WERI-Rb-1 (cell line): ENCODE data around the gene CFAP47.

Source experiments
- DNase-seq: peaks from one replicate; pipeline ENCODE4 v3.0.0-alpha.2; 2020
- H3K27ac ChIP-seq: fragments of 250-450 bp; sonication (Bioruptor Pico); 2 replicates; pipeline ENCODE4 v1.5.1; 2020; ENCODE audit warnings: mild to moderate bottlenecking, moderate library complexity
- H3K27me3 ChIP-seq: fragments of 250-450 bp; sonication (Bioruptor Pico); 2 replicates; pipeline ENCODE4 v1.5.1; 2021; ENCODE audit warnings: mild to moderate bottlenecking, low read depth, moderate library complexity; ENCODE audit not compliant: insufficient read depth, severe bottlenecking
- H3K36me3 ChIP-seq: fragments of 250-450 bp; sonication (Bioruptor Pico); 2 replicates; pipeline ENCODE4 v1.5.1; 2020; ENCODE audit warnings: mild to moderate bottlenecking, moderate library complexity
- H3K4me3 ChIP-seq: 2 replicates; pipeline ENCODE4 v1.5.1; 2011; ENCODE audit warnings: low read depth, mild to moderate bottlenecking, control low read depth, low read length
- H3K9me3 ChIP-seq: fragments of 250-450 bp; sonication (Bioruptor Pico); 2 replicates; pipeline ENCODE4 v1.5.1; 2021; ENCODE audit warnings: mild to moderate bottlenecking, moderate library complexity; ENCODE audit not compliant: severe bottlenecking
- TF ChIP-seq, protein P1 (sequence below): IDR thresholded peaks from 2 replicates; pipeline ENCODE4 v1.5.1; 2011; ENCODE audit warnings: low read depth, mild to moderate bottlenecking, control low read depth, inconsistent platforms, low read length

CFAP47 gene

DNA sequence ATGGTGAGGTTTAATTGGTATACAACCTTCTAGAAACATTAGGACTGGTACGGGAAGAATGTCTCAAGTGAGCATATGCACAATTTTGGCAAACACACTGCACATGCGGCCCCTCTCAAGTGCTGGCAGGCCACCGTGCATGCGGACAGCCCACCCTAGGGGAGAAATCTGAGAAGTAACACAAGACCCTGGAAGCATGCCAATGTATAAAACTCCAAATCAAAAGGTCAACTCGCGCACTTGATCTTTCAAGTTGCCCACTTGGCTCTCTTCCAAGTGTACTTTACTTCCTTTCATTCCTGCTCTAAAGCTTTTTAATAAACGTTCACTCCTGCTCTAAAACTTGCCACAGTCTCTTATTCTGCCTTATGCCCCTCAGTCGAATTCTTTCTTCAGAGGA lies 488.3 kb downstream of the CFAP47 start:
- Histone ChIP-seq H3K36me3 (no peaks in the 10 kb centered on the region), H3K4me3 (no peak overlapping the region), H3K27me3 (no peaks in the 10 kb centered on the region), H3K27ac (no peak overlapping the region), H3K9me3 (no peaks in the 10 kb centered on the region)
- no peak for DNase-seq
- TF ChIP-seq, protein P1, sequence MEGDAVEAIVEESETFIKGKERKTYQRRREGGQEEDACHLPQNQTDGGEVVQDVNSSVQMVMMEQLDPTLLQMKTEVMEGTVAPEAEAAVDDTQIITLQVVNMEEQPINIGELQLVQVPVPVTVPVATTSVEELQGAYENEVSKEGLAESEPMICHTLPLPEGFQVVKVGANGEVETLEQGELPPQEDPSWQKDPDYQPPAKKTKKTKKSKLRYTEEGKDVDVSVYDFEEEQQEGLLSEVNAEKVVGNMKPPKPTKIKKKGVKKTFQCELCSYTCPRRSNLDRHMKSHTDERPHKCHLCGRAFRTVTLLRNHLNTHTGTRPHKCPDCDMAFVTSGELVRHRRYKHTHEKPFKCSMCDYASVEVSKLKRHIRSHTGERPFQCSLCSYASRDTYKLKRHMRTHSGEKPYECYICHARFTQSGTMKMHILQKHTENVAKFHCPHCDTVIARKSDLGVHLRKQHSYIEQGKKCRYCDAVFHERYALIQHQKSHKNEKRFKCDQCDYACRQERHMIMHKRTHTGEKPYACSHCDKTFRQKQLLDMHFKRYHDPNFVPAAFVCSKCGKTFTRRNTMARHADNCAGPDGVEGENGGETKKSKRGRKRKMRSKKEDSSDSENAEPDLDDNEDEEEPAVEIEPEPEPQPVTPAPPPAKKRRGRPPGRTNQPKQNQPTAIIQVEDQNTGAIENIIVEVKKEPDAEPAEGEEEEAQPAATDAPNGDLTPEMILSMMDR = no peak

DNA sequence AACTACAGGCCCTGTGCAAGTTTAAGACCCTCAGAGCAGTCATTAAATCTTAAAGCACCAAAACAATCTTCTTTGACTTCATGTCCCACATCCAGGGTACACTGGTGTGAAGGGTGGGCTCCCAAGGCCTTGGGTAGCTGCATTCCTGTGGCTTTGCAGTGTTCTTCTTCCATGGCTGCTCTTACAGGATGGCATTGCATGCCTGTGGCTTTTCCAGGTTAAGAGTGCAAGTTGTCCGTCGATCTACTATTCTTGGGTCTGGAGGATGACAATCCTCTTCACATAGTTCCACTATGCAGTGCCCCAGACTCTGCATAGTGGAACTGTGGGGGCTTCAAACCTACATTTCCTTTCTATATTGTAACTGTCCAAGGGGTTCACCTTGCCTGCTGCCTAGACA lies 494.5 kb downstream of the CFAP47 start:
- H3K27me3 ChIP-seq = no peaks in the 10 kb centered on the region
- H3K36me3 ChIP-seq = no peaks in the 10 kb centered on the region
- TF ChIP-seq, protein P1 = no peak
- H3K4me3 ChIP-seq = no peak overlapping the region
- DNase-seq = no peak
- H3K9me3 ChIP-seq = no peaks in the 10 kb centered on the region
- no peak overlapping the region for H3K27ac ChIP-seq

DNA sequence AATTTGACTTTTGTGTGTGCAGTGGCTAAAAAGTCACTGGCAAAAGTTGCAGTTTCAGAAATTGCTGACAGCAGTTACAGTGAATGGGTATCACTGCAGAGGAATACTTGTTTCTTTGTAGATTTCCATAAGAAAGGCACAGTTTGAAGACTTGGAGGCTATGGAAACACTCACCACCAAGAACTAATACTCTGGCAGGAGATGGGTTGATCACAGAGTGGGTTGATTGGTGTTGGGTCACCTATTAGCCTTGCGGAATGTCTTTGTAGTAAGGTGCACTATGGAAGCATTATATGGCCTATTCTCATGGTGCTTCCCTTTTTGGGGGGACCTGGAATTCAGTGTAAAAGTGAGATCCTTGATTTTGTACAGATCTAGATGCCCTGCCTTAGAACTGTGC lies 502.8 kb downstream of the CFAP47 start:
- no peak overlapping the region for H3K4me3 ChIP-seq
- H3K27ac ChIP-seq = no peak overlapping the region
- TF ChIP-seq, protein P1 = no peak
- no peak for DNase-seq
- H3K27me3 ChIP-seq = no peaks in the 10 kb centered on the region
- no peaks in the 10 kb centered on the region for H3K36me3 ChIP-seq
- no peaks in the 10 kb centered on the region for H3K9me3 ChIP-seq

DNA sequence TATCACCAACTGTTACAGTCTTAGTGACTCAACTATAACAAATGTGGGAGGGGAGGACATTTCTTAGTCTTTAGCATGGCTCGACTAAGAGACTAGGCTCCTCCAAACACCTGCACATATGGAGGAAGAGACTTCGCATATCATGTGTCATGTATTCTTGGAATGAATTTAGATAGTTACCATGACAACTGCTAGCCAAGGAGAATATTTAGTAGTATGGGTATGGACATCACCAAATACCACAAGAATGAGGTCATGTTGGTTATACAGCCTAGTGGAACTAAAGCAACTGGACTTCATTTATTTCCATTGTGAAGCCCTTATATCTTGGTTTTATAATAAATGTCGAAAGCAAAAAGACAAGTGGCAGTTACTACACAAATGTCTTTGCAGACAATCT lies 512.3 kb downstream of the CFAP47 start:
- H3K36me3 ChIP-seq = no peaks in the 10 kb centered on the region
- no peaks in the 10 kb centered on the region for H3K27me3 ChIP-seq
- H3K9me3 ChIP-seq = no peaks in the 10 kb centered on the region
- TF ChIP-seq, protein P1 = no peak
- no peak overlapping the region for H3K4me3 ChIP-seq
- no peak for DNase-seq
- no peak overlapping the region for H3K27ac ChIP-seq

DNA sequence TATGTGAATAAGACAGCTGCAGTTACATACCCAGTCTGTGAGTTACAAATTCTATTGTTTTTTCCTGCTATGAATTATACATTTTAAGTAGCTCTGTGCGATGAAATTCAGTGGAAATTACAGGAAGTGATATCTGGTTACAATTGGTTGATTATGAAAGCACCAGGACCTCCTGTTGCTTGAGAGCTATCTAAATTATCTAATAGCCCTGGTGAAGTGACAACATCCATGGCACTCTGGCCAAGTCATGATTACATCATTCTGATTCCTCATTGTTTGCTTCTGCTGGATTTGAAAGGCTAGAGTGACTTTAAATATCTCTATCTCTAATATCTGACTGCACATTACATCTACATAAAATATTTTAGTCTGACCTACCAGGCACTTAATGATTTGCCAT lies 515.0 kb downstream of the CFAP47 start:
- no peaks in the 10 kb centered on the region for H3K36me3 ChIP-seq
- no peak for DNase-seq
- H3K4me3 ChIP-seq = no peak overlapping the region
- no peaks in the 10 kb centered on the region for H3K9me3 ChIP-seq
- no peak overlapping the region for H3K27ac ChIP-seq
- TF ChIP-seq, protein P1 = no peak
- no peaks in the 10 kb centered on the region for H3K27me3 ChIP-seq
